ENCODE measurements around the gene KRTAP5-11.
"Not testable (repeated sequence)": the region's sequence is repeated elsewhere in the genome, so short reads cannot be mapped to it uniquely, and the experiment has no call there.

- TF ChIP-seq CTCF (conservative IDR thresholded peaks at IDR 0.05; ENCODE audit: low read depth, low read length); EZH2 (IDR thresholded peaks at IDR 0.05; ENCODE audit: borderline replicate concordance, low read depth, low read length, poor library complexity, severe bottlenecking): not testable (repeated sequence)
Measured at GRCh38 chr11:71588314-71588713, 5.6 kb upstream of the KRTAP5-11 start.
